ENCODE results near the gene IRAK2.

GRCh38 chr3:10215578-10216368 lies 51.1 kb downstream of the IRAK2 start:
- no peak for TF ChIP-seq POLR2A (IDR thresholded peaks at IDR 0.05)
- no peak for TF ChIP-seq CTCF (IDR thresholded peaks at IDR 0.05)
